GM19328 (cell line): Measurements from ENCODE around the gene LKAAEAR1.

Experiments
- ATAC-seq: cut with Tn5 transposase; IDR thresholded peaks from one replicate; pipeline ENCODE4 v1.9.1; 2021; ENCODE audit warnings: mild to moderate bottlenecking, moderate library complexity; ENCODE audit not compliant: unreplicated experiment

The LKAAEAR1 gene

DNA sequence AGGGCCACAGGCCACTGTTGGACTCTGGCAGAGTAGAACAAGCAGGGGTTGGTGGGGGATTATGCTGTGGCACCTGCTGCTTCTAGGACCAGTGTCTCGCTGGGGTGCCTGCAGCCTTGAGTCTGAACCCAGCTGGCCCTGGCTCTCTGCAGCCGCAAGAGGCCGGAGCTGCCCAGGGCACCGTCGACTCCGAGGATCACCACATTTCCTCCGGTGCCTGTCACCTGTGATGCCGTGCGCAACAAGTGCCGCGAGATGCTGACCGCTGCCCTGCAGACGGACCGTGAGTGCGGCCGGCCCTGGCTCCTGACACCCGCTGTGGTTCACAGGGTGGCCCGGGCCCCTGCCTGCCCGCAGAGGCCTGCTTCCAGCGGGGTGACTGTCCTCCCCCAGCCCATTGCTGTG is 15.0 kb downstream of the LKAAEAR1 start:
- ATAC-seq: no peak

DNA sequence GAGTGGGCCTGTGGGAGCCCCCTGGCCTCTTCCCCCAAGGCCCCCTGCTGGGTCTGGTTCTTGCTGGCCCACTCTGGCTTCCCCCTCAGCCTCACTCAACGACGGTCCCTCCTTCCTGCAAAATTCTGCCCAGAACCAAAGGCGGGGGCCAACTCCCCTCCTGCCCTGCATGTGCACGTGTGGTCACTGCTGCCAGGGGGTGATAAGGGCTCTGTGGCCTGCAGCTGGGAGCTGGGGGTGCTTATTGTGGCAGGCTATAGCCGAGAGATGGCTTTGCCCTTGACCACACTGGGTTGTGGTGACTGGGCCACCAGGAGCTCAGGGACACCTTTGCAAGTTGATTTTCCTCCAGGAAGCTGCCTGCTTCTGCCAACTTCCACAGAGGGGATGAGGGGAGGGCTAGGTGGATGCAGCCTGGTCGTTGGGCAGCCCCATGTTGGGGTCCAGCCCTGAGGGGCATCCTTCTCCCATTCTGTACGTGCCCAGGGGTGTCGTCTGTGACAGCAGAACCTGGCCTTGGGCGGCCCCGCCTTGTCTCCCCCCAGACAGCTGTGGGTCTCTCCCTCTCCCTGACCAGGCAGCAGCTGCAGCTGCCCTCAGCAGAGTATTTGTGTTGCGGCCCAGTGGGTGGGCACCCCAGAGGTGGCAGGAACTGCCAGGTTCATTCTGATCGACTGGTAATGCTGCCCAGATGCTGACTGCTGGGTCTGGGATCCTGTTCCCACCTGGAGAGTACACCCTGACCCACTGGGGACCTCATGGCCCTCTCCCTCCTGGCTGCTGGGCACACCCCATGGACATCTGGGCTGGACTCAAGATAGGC is 15.6 kb downstream of the LKAAEAR1 start:
- no peak for ATAC-seq

DNA sequence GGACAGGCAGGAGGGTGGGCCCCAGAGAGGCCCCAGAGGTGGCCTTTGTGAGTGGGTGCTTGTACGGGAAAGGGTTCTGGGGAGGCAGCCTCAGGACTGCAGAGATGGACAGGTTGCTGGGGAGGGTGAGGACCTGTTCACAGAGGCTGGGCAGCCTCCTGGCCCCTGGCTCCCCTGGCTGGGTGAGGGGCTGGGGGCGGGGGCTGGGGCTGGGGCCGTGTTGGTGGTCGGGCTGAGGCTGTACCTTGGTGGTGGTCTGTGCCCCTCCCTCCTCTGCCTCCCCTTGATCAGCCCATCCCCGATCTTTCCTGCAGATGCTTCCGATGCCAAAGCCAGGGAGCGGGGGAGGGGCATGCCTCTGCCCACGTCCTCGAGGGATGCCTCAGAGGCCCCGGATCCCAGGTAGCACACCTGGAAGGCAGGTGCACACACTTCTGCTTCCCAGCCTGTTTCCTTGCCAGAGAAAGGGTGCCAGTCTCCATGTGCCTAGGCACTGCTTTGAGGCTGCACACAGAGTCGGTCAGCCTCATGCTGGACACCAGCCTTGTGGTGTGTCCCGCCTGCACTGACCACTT is 16.4 kb downstream of the LKAAEAR1 start:
- ATAC-seq: no peak

DNA sequence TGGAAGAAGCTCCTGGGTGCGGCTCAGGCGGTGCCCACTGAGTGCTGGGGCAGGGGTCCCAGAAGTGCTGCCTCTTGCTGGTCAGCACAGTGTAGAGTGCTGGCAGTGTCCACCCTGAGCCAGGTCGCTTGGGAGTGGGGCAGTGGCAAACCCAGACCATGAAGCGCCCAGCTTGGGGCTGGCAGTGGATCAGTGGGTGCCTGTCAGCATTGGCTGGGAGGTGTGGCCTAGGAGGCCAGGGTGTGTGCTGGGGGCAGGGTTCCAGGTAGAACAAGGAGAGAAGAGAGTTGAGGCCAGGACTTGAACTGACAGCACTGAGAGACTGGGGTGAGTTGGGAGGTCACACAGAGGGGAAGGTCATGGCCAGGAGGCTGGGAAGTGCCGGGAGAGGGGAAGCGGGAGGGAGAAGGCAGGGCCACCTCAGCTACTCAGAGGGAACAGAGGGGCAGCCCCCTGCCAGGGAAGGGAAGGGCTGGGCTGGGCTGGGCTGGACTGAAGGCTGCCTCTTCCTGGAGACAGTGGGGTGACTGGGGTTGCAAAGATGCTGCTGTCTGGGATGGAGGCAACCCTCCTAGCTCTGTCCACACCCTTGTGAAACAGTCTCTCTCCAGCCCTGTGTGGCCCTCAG is 17.1 kb downstream of the LKAAEAR1 start:
- ATAC-seq: no peak

DNA sequence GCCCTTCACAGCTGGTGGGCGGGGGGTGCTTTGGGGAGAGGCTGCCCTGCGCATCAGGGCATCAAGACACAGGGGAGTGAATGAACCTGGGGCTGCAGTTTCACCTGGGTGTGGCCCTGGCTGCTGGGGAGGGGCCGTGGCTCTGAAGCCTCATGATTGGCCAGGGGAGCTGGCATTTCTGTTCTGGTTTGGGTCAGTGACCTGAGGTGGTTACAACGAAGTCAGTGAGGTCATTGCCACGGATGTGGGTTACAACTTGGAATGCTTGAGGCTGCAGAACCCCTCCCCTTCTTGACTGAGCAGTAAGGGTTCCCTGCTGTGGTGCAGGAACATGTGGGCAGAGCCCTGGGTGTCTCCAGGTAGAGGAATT is 18.2 kb downstream of the LKAAEAR1 start:
- no peak for ATAC-seq

DNA sequence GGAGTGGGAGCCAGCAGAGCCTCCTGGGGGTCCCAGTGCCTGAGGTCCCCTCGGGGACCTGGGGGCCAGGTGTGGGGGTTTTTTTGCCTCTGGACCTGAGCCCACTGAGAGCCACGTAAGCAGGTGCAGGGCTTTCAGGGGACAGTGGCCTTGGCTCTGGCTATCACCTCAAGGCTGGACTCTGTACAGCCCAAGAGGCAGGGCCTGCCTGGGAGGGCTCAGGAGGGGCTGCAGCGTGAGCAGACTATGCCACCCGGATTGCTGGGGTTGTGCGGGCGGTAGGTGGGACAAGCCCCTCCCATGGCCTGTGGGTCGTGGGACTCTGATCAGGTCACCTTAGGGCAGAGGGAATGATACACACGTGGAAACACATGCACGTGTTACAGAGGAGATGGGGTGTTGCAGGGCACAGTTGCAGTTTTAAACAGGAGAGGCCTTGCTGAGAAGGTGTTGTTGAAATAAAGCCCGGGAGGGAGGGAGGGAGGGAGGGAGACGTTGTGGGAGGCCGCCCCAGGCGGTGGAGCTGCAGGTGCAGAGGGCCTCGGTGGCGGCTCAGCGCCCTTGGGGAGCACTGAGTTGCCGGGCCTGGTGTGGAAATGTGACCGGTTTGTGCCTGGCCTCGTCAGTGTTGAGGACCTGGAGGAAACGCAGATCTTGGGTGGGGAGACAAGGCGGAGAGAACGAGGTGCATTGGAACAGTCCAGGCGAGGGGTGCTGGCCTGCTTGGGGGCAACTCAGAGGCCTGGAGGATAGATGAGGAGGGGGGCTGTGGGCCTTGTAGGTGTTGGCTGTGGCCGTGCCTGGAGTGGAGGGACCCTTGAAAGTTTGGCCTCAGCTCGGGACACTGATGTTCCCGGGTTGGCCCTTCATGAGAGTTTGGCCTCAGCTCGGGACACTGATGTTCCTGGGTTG is 18.9 kb downstream of the LKAAEAR1 start:
- no peak for ATAC-seq

DNA sequence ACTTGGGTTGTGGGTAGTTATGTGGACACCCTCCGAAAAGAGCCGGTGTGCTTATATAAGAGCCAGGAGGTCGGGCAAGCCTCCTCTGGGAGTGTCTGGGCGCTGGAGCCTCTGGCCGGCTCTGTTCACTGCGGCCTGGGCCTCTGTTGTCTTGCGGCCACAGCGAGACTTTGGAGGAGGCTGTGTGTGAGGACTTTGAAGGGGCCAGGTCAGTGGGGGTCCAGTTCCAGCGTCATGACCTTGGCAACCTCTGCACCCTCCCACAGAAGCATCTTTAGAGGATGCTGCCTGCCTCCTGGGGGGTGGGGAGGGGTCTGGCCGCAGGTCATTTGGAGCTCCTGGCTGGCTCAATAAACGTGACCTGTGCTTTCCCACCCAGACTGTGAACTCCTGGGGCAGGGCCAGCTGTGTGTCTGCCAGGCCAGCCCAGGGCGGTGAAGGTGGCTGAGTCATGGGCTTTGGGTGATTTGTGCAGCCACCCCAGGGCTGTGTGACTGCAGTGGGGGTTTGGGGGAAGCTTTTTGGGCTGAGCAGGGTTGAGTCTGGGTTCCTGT is 20.0 kb downstream of the LKAAEAR1 start:
- no peak for ATAC-seq

DNA sequence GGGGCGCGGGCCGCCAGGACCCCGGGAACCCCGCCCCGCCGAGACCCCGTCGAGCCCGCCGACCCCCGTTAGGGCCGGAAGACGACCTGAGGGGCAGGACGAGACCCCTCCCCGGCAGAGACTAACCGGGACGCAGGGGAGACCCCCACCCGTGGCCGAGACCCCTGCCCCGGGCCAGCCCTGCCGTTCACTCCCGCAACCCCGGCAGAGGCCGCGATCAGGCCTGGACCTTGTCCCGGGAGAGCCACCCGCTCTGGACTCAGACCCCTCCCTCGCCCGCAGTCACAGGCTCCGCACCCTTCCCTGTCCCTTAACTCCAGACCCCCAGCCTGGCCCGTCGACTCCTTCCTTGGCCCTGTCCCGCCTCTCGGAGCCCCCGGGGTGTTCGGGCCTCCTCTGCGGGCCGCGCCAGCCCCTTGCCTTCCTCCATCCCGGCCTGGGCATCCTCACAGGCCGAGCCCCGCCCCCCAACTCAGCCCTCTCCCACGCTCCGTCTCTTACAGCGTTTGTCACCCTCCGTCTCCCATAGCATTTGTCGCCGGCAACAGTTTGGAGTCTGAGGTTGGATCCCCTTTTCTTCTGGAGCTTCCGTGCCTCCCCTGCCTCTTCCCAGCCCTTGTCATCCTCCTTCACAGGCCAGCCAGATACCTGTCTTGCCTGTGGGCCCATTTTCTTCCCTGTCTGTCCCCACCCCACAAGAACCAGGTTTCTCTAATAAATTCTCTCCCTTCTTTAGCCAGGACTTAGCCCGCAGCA is 20.6 kb downstream of the LKAAEAR1 start:
- ATAC-seq: no peak

DNA sequence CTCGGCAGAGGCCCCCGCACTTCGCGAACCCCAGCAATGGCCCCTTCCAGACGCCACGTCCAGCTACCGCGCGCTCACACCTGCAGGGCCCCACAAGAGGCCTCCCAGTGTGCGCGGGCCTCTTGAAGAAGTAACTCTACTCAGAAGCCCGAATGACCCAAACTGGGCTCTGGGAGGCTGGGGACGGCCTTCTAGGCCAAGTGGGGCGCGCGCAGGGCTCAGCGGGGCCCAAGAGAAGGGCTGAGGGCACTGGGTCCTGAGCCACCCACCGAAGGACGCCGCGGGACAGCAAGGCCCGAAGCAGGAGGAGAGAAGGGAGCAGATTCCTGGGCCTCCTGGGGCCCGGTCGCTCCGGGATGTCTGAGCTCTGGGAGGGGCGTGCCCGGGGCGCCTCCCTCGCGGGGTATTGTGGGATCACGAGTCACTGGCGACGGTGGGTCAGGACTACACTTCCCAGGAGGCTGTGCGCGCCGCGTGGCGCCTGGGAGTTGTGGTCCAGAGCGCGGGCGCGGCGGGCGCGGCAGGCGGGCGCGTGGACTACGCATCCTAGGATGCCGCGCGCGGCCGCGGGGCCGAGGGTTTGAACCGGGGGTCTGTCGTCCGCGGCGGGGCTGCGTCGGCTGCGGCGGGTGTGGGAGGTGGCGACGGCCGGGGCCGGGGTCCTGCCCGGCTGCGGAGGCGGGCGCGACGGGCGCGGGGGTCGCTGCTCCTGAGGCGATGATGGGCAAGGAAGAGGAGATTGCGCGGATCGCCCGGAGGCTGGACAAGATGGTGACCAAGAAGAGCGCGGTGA is 21.4 kb downstream of the LKAAEAR1 start, which contains the start of gene TCEA2:
TSS of gene TCEA2 (plus strand) at position 603 of the 793 bp plus-strand sequence. CDS start at position 718, 115 bp downstream.
- ATAC-seq: no peak

DNA sequence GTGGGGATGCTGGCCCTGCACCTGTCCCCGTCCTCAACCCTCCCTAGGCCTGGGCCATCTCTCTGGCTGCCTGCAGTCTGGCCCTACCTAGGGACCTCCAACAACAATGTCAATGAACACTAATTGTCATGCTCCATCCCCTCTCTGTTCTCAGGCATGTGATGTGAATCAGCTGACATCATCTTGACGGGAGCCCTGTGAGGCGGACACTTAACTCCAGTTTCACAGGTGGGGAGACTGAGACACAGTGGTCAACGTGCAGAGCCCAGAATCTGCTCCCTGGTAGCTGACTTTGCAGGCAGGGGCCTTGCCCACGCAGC is 22.0 kb downstream of the LKAAEAR1 start:
- no peak for ATAC-seq

DNA sequence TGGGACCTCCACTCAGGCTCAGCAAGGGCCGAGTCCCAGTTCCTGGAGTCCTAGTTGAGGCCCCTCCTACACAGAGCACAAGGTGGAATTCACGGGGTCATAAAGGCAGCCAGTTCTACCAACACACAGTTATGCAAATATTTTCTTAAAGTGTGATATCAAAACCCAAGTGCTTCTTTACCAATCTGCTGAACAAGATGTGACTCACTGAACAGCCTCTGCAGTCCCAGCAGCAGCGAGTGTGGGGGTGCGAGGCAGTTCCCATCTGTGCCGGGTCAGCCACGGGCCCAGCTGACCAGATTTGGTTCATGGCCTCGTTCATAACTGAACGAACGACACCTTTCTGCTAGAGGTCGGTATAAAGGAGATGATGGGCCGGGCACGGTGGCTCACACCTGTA is 25.7 kb downstream of the LKAAEAR1 start:
- ATAC-seq: no peak

DNA sequence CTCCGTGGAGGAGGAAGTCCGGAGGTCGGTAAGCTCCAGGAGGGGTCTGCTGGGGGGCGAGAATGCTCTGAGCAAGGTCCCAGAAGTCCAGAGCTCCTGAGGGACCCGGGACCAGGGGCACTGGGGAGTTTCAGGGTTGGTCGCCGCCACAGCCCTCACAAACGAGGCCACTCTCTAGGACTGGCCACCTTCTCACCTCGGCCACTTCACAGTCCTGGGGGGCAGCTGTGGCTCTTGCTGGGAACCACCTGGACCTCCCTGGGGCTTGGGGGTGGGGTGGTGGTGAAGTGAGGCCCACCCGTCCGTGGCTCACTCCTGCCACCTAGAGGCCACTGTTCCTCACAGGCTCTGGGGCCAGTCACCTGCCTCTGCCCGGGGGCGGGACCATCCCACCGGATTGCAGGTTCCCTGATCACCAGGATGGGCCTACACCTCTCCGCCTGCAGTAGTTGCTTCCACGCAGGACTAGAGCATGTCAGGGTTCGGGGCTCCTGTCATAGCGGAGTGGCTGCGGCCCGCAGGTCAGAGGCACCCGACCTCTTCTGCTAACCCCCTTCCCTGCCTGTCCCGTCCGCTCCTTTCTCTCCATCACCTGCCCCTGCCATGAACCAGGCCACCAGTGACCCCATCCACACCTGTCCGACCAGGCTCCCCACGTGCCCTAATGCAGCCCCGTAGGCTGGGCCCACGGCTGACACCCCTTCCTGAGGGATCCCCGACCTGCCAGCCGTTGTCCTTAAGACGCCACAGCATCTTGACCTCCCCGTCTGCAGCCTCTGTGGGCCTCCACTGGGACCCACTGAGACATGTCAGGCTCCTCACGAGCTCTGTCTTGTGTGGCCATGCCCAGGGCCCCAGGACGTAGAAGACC is 26.3 kb downstream of the LKAAEAR1 start:
- no peak for ATAC-seq

DNA sequence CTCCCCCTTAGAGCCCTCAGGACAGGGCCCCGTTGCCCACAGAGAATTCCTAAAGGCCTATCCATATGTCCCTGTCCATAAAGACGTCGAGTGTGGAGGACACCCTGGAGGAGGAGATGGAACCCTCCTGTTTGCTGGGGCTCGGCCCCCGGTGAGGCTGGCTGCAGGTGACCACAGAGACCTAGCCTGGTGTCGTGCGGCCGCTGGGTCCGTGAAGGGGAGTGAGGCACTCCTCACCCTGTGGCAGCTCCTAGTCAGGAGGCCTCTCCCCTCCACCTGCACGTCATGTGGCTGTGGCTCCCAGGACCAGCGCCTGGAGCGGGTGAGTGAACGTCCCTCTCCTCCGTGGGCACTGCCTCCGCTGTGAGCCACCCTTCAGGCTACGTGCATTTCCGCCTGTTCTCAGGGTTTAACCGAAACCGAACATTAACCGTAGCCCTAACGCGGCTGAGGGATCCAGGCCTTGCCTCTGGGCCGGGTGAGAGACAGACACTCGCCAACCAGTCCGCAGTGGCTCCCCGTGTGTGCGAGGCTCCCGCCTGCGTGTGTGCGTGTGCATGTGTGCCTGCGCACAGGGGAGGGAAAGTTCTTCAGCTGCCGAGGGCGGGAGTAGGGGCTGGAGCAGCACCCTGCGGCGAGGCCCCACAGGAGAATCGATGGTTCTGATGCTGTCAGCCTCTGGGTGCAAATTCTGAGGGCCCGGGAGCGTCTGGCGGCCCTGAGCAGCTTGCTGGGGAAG is 27.1 kb downstream of the LKAAEAR1 start:
- ATAC-seq: no peak

DNA sequence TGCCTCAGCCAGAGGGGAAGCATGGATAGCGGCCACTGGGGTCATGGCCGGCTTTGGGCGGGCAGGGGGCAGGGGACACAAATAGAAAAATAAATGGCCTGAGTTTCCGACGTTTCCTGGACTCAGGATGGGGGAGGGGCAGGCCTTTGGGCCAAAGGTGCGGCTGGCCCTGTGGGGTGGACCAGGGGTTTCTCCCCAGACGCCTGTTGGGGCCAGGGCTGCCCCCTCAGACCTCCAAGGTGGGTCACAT is 27.6 kb downstream of the LKAAEAR1 start:
- ATAC-seq: no peak

DNA sequence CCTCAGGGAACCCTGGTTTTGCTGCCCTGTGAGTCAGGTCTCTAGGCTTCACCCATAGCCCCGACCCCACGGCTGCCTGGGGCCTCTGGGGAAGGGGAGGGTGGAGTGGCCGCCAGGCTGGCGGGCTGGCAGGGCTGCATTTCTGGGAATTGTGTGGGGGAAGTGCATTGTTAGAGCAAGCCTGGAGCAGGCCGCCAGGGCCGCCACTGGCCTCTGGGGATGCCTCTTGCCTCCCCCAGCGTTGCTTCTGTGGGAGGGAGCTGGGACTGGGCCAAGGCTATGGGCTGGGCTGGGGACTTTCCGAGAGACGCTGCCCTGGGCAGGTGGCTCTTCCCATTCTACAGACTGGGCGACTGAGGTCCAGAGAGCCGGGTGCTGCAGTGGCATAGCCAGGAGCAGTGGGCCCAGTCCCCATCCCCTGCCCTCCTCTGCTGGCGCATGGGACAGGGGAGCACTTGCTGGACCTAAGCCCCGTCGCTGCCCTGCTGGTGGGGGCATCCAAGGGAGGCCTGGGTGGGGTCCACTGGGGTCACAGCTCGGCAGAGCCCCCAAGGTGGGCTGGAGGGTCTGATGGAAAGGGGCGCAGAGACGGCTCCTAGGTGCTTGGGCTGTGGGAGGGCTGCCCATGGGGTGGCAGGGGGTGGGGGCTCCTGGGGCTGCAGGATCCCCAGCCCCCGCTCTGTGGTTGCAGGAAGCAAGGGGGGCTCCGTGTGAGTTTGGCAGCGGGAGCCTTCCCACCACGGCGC is 28.1 kb downstream of the LKAAEAR1 start:
- no peak for ATAC-seq

DNA sequence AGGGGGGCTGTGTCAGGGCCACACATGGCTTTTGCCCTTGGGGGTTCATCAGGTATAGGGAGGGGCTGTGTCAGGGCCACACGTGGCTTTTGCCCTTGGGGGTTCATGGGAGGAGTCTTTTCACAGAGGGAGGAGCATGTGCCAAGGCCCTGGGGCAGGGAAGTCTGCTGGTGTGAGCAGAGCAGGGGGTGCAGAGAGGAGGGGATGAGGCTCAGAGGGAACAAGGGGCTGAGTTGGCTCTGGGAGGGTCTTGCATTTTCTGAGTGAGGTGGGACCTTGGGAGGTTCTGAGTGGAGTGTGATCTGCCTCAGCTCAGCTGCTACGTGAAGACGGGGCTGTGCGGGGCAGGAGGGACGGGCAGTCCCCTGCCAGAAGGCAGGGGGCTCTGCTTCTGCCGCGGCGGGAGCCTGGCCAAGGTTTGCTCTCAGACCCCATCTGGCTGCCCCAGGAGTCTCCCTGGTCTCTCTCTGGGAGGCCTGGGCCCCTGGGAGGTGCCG is 28.8 kb downstream of the LKAAEAR1 start:
- ATAC-seq: no peak
